Duodenal mucosa (tissue), 2 donors: ENCODE results near the gene CNPY2.
A peak's percentile ranks its signal among the peaks of the same experiment; 100 is the strongest.
"Not testable (repeated sequence)": the region's sequence is repeated elsewhere in the genome, so short reads cannot be mapped to it uniquely, and the experiment has no call there.

ENCODE experiments used
- H3K27ac ChIP-seq: one replicate; pipeline ENCODE4 v1.7.0; 2013; ENCODE audit warnings: low read depth, low read length
- H3K27me3 ChIP-seq, 2 donors: one replicate each; pipeline ENCODE4 v1.7.0; 2013; ENCODE audit warnings: low read length in 2 of 2, control low read depth in 1 of 2; ENCODE audit not compliant: insufficient read depth in 2 of 2, control insufficient read depth in 1 of 2
- H3K36me3 ChIP-seq, 2 donors: one replicate each; pipeline ENCODE4 v1.7.0; 2013; ENCODE audit warnings: low read length in 2 of 2, control low read depth in 1 of 2; ENCODE audit not compliant: insufficient read depth in 2 of 2, control insufficient read depth in 1 of 2
- H3K4me1 ChIP-seq, 2 donors: one replicate each; pipeline ENCODE4 v1.7.0; 2013; ENCODE audit warnings: low read length in 2 of 2, control low read depth in 1 of 2; ENCODE audit not compliant: insufficient read depth in 2 of 2, control insufficient read depth in 1 of 2
- H3K4me3 ChIP-seq, 2 donors: one replicate each; pipeline ENCODE4 v1.7.0; 2013; ENCODE audit warnings: low read length in 2 of 2, low read depth in 1 of 2
- H3K9ac ChIP-seq, 2 donors: one replicate each; pipeline ENCODE4 v1.7.0; 2013; ENCODE audit warnings: low read length in 2 of 2, low read depth in 1 of 2
- H3K9me3 ChIP-seq, 2 donors: one replicate each; pipeline ENCODE4 v1.7.0; 2013; ENCODE audit warnings: low read length in 2 of 2, control low read depth in 1 of 2; ENCODE audit not compliant: control insufficient read depth in 1 of 2

The CNPY2 gene

GRCh38 chr12:56298828-56299227, 17.0 kb downstream of the CNPY2 start:
- peaks cover 4 to 5% of the 10 kb centered on the region in 2 donors for H3K36me3 ChIP-seq
- H3K27me3 ChIP-seq: no peaks in the 10 kb centered on the region
- H3K9me3 ChIP-seq: no peaks in the 10 kb centered on the region
- H3K27ac ChIP-seq: peak overlapping the region; percentile 23
- peak overlapping the region; percentile 81 to 86 for H3K4me3 ChIP-seq
- H3K9ac ChIP-seq: peak overlapping the region; percentile 92 to 93
- H3K4me1 ChIP-seq: peaks cover 53 to 54% of the 10 kb centered on the region in 2 donors

GRCh38 chr12:56297400-56297799, 18.4 kb downstream of the CNPY2 start:
- Histone ChIP-seq H3K4me1 (peaks cover 54 to 56% of the 10 kb centered on the region in 2 donors), H3K4me3 (peak overlapping the region in 1 of 2 donors; percentile 12), H3K27me3 (no peaks in the 10 kb centered on the region), H3K9ac (no peak overlapping the region), H3K27ac (no peak overlapping the region), H3K36me3 (peaks cover 4 to 8% of the 10 kb centered on the region in 2 donors), H3K9me3 (no peaks in the 10 kb centered on the region)

- no peak overlapping the region for H3K4me3 ChIP-seq
- H3K9me3 ChIP-seq: no peaks in the 10 kb centered on the region
- H3K36me3 ChIP-seq: peaks cover 7 to 14% of the 10 kb centered on the region in 2 donors
- H3K27ac ChIP-seq: no peak overlapping the region
- no peak overlapping the region for H3K9ac ChIP-seq
- no peaks in the 10 kb centered on the region for H3K27me3 ChIP-seq
- H3K4me1 ChIP-seq: peaks cover 44 to 47% of the 10 kb centered on the region in 2 donors
Observed at GRCh38 chr12:56296295-56296694, 19.5 kb downstream of the CNPY2 start.

- Histone ChIP-seq H3K9me3 (no peaks in the 10 kb centered on the region), H3K36me3 (peaks cover 9 to 21% of the 10 kb centered on the region in 2 donors), H3K27me3 (no peaks in the 10 kb centered on the region), H3K4me1 (peaks cover 27 to 32% of the 10 kb centered on the region in 2 donors), H3K27ac (no peak overlapping the region), H3K4me3 (no peak overlapping the region), H3K9ac (no peak overlapping the region)
Observed at GRCh38 chr12:56293795-56294194, 22.0 kb downstream of the CNPY2 start.

GRCh38 chr12:56288705-56289387, 26.9 kb downstream of the CNPY2 start:
- H3K27me3 ChIP-seq: no peaks in the 10 kb centered on the region
- peaks cover 14 to 42% of the 10 kb centered on the region in 2 donors for H3K36me3 ChIP-seq
- H3K9me3 ChIP-seq: no peaks in the 10 kb centered on the region
- peaks cover 0 to 3% of the 10 kb centered on the region in 2 donors for H3K4me1 ChIP-seq
- no peak overlapping the region for H3K4me3 ChIP-seq
- H3K27ac ChIP-seq: no peak overlapping the region
- H3K9ac ChIP-seq: no peak overlapping the region

- Histone ChIP-seq H3K27me3 (no peaks in the 10 kb centered on the region), H3K4me3 (no peak overlapping the region), H3K9ac (no peak overlapping the region), H3K9me3 (no peaks in the 10 kb centered on the region), H3K4me1 (no peaks in the 10 kb centered on the region), H3K36me3 (peaks cover 29 to 55% of the 10 kb centered on the region in 2 donors), H3K27ac (no peak overlapping the region)
Observed at GRCh38 chr12:56286044-56286830, 29.6 kb downstream of the CNPY2 start.

- H3K9ac ChIP-seq, H3K4me3 ChIP-seq, H3K27ac ChIP-seq, H3K27me3 ChIP-seq, H3K4me1 ChIP-seq, H3K9me3 ChIP-seq: not testable (repeated sequence)
- peaks cover 30 to 53% of the 10 kb centered on the region in 2 donors for H3K36me3 ChIP-seq
Observed at GRCh38 chr12:56284263-56284662, 31.5 kb downstream of the CNPY2 start.

GRCh38 chr12:56282579-56282978, 33.2 kb downstream of the CNPY2 start:
- H3K27me3 ChIP-seq: no peaks in the 10 kb centered on the region
- no peaks in the 10 kb centered on the region for H3K4me1 ChIP-seq
- peaks cover 30 to 69% of the 10 kb centered on the region in 2 donors for H3K36me3 ChIP-seq
- H3K9ac ChIP-seq: no peak overlapping the region
- H3K4me3 ChIP-seq: no peak overlapping the region
- no peak overlapping the region for H3K27ac ChIP-seq
- H3K9me3 ChIP-seq: no peaks in the 10 kb centered on the region

- H3K36me3 ChIP-seq: peaks cover 30 to 68% of the 10 kb centered on the region in 2 donors
- H3K4me1 ChIP-seq: no peaks in the 10 kb centered on the region
- no peaks in the 10 kb centered on the region for H3K9me3 ChIP-seq
- no peaks in the 10 kb centered on the region for H3K27me3 ChIP-seq
- H3K4me3 ChIP-seq: no peak overlapping the region
- no peak overlapping the region for H3K9ac ChIP-seq
- no peak overlapping the region for H3K27ac ChIP-seq
Observed at GRCh38 chr12:56282030-56282429, 33.8 kb downstream of the CNPY2 start.

- Histone ChIP-seq H3K27ac (no peak overlapping the region), H3K36me3 (peaks cover 32 to 61% of the 10 kb centered on the region in 2 donors), H3K4me3 (no peak overlapping the region), H3K27me3 (no peaks in the 10 kb centered on the region), H3K4me1 (no peaks in the 10 kb centered on the region), H3K9ac (no peak overlapping the region), H3K9me3 (no peaks in the 10 kb centered on the region)
Observed at GRCh38 chr12:56280849-56281248, 34.9 kb downstream of the CNPY2 start.
